Esophagus muscularis mucosa (tissue), 4 donors: ENCODE results near the gene KCNJ6.

Experiments used
- EP300 ChIP-seq: sonication (generic); formaldehyde crosslinking; IDR thresholded peaks from one replicate; pipeline ENCODE4 v1.6.1; 2017; ENCODE audit warnings: antibody characterized with exemption
- POLR2A ChIP-seq: fragments of 450-650 bp; IDR thresholded peaks from one replicate; pipeline ENCODE4 v1.6.1; 2017; ENCODE audit warnings: antibody characterized with exemption, moderate library complexity, mild to moderate bottlenecking, low read depth
- POLR2AphosphoS5 ChIP-seq, 2 donors: sonication (generic); formaldehyde crosslinking; IDR thresholded peaks; one replicate each; pipeline ENCODE4 v1.6.1; 2017; ENCODE audit warnings: antibody characterized with exemption in 2 of 2
- TF ChIP-seq, protein P1 (sequence below), 3 experiments: fragments of 200-600 bp in 2 of 3; fragments of 450-650 bp in 1 of 3; sonication (generic) in 2 of 3; IDR thresholded peaks; one replicate each; pipeline ENCODE4 v1.5.1; 2017 to 2019; ENCODE audit warnings: antibody characterized with exemption in 3 of 3, mild to moderate bottlenecking in 2 of 3, moderate library complexity in 1 of 3

DNA sequence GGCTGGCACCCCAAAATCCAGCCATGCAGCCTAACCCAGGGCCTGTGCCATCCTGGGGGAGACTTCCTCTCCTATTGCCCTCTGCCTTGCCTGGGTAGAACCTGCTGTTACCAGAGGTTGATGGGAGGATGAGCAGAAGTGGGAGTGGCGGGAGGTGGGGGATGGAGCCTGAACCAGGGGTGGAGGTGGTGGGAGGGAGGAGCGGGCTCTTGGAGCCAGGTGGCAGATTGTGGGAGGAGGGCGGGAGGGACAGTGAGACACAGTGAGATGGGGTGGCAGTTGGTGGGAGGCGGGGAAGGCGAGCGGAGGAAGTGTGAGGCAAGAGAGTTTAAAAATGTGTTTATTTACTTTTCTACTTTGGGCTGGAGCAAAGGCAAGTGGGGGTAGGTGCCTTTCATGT is 87.3 kb downstream of the KCNJ6 start:
- TF ChIP-seq, protein P1, sequence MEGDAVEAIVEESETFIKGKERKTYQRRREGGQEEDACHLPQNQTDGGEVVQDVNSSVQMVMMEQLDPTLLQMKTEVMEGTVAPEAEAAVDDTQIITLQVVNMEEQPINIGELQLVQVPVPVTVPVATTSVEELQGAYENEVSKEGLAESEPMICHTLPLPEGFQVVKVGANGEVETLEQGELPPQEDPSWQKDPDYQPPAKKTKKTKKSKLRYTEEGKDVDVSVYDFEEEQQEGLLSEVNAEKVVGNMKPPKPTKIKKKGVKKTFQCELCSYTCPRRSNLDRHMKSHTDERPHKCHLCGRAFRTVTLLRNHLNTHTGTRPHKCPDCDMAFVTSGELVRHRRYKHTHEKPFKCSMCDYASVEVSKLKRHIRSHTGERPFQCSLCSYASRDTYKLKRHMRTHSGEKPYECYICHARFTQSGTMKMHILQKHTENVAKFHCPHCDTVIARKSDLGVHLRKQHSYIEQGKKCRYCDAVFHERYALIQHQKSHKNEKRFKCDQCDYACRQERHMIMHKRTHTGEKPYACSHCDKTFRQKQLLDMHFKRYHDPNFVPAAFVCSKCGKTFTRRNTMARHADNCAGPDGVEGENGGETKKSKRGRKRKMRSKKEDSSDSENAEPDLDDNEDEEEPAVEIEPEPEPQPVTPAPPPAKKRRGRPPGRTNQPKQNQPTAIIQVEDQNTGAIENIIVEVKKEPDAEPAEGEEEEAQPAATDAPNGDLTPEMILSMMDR (IDR thresholded peaks at IDR 0.05): no peak
- no peak for TF ChIP-seq EP300
- no peak for TF ChIP-seq POLR2AphosphoS5 (IDR thresholded peaks at IDR 0.05)
- no peak for TF ChIP-seq POLR2A
